Mesendoderm (in vitro differentiated cells): ENCODE measurements around the gene THAP8.
A peak's percentile ranks its signal among the peaks of the same experiment; 100 is the strongest.

ENCODE experiments used
- DNase-seq: peaks from one replicate; pipeline ENCODE4 v3.0.0; 2013
- H2AK5ac ChIP-seq: 2 replicates; pipeline ENCODE4 v1.6.1; 2013; ENCODE audit warnings: low read length, inconsistent platforms
- H2BK120ac ChIP-seq: 2 replicates; pipeline ENCODE4 v1.6.1; 2013; ENCODE audit warnings: low read depth, mild to moderate bottlenecking, low read length, moderate library complexity, mixed read lengths
- H2BK15ac ChIP-seq: replicated peaks from 2 replicates; pipeline ENCODE4 v1.6.1; 2013; ENCODE audit warnings: low read depth, mild to moderate bottlenecking, moderate library complexity
- H2BK5ac ChIP-seq: 2 replicates; pipeline ENCODE4 v1.6.1; 2013; ENCODE audit warnings: low read length, inconsistent platforms
- H3K18ac ChIP-seq: 2 replicates; pipeline ENCODE4 v1.6.1; 2013; ENCODE audit warnings: mild to moderate bottlenecking, low read length, mixed read lengths
- H3K23ac ChIP-seq: one replicate; pipeline ENCODE4 v1.6.1; 2013; ENCODE audit warnings: low read length
- H3K27ac ChIP-seq: 2 replicates; pipeline ENCODE4 v1.5.1; 2013; ENCODE audit warnings: low read depth, mild to moderate bottlenecking, inconsistent platforms, low read length, moderate library complexity
- H3K27me3 ChIP-seq: 2 replicates; pipeline ENCODE4 v1.6.1; 2013; ENCODE audit warnings: low read length, control low read depth, mild to moderate bottlenecking, inconsistent platforms; ENCODE audit not compliant: insufficient read depth, poor library complexity
- H3K36me3 ChIP-seq: 2 replicates; pipeline ENCODE4 v1.6.1; 2013; ENCODE audit warnings: low read length, inconsistent platforms; ENCODE audit not compliant: control insufficient read depth, insufficient read depth
- H3K4ac ChIP-seq: one replicate; pipeline ENCODE4 v1.6.1; 2013; ENCODE audit warnings: low read depth, mild to moderate bottlenecking, low read length, moderate library complexity
- H3K4me1 ChIP-seq: 2 replicates; pipeline ENCODE4 v1.6.1; 2013; ENCODE audit warnings: low read depth, low read length, inconsistent platforms; ENCODE audit not compliant: control insufficient read depth
- H3K4me2 ChIP-seq: 2 replicates; pipeline ENCODE4 v1.6.1; 2013; ENCODE audit warnings: low read length
- H3K4me3 ChIP-seq: 2 replicates; pipeline ENCODE4 v1.5.1; 2013; ENCODE audit warnings: mild to moderate bottlenecking, low read length
- H3K56ac ChIP-seq: one replicate; pipeline ENCODE4 v1.6.1; 2013; ENCODE audit warnings: low read length
- H3K79me1 ChIP-seq: 2 replicates; pipeline ENCODE4 v1.6.1; 2013; ENCODE audit warnings: low read length, inconsistent platforms
- H3K79me2 ChIP-seq: 2 replicates; pipeline ENCODE4 v1.6.1; 2013; ENCODE audit warnings: mild to moderate bottlenecking, low read length; ENCODE audit not compliant: control insufficient read depth, insufficient read depth
- H3K9ac ChIP-seq: 2 replicates; pipeline ENCODE4 v1.6.1; 2013; ENCODE audit warnings: low read length, inconsistent platforms
- H4K5ac ChIP-seq: one replicate; pipeline ENCODE4 v1.6.1; 2013; ENCODE audit warnings: low read length
- H4K8ac ChIP-seq: one replicate; pipeline ENCODE4 v1.6.1; 2013; ENCODE audit warnings: low read depth, mild to moderate bottlenecking, control low read depth, low read length, moderate library complexity
- WGBS: extraction: QIAGEN DNeasy Blood & Tissue Kit; methylation state at CpG from one replicate; pipeline ENCODE4 v1.1.7; 2013; ENCODE audit warnings: low lambda C conversion rate, missing lambda C conversion rate; ENCODE audit not compliant: insufficient coverage; ENCODE audit errors: extremely low coverage; 5-methylcytosine and 5-hydroxymethylcytosine counted together

The THAP8 gene

GRCh38 chr19:36064826-36065225 is 10.7 kb upstream of the THAP8 start:
- Histone ChIP-seq H3K36me3 (peaks cover 21% of the 10 kb centered on the region), H4K5ac (no peak overlapping the region), H3K27me3 (no peaks in the 10 kb centered on the region), H2BK120ac (no peak overlapping the region), H2AK5ac (no peak overlapping the region), H4K8ac (no peak overlapping the region), H3K4me3 (no peak overlapping the region), H3K23ac (no peak overlapping the region), H3K56ac (no peak overlapping the region), H3K4me1 (no peaks in the 10 kb centered on the region), H3K4me2 (no peak overlapping the region), H3K9ac (no peak overlapping the region), H3K27ac (no peak overlapping the region), H3K79me2 (peaks cover 1% of the 10 kb centered on the region), H3K18ac (no peak overlapping the region), H2BK5ac (no peak overlapping the region), H2BK15ac (no peak overlapping the region), H3K79me1 (peaks cover 5% of the 10 kb centered on the region), H3K4ac (no peak overlapping the region)
- no peak for DNase-seq
- no CpG with 5 or more reads among the region's 8 CpGs for WGBS

DNA sequence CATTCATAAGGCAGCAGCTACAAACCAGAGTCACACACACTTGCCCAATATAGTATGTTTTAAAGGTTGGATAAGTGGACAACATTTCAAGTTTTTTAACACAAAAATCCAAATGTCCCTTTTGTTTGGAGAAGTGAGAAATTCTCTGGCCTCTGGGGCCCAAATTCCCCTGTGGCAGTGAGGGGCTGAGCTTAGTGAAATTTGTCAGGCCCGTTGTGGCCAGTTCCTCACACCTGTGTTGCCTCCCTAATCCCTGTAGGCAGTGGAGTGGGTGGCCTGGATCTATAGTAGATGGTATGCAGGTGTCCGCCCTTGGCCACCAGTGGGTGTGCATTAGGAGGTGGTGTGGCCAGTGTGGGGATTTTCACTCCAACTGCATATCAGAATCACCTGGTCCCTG is 7.3 kb upstream of the THAP8 start:
- no peak overlapping the region for H4K8ac ChIP-seq
- H3K56ac ChIP-seq, result no peak overlapping the region
- no peak overlapping the region for H2BK5ac ChIP-seq
- no peak overlapping the region for H2BK15ac ChIP-seq
- H3K18ac ChIP-seq, result no peak overlapping the region
- H3K79me2 ChIP-seq, result peaks cover 12% of the 10 kb centered on the region
- H3K4me3 ChIP-seq, result no peak overlapping the region
- no peak overlapping the region for H3K4ac ChIP-seq
- H3K9ac ChIP-seq, result no peak overlapping the region
- no peak overlapping the region for H3K4me2 ChIP-seq
- no peak overlapping the region for H2AK5ac ChIP-seq
- peaks cover 14% of the 10 kb centered on the region for H3K36me3 ChIP-seq
- peaks cover 12% of the 10 kb centered on the region for H3K79me1 ChIP-seq
- H2BK120ac ChIP-seq, result no peak overlapping the region
- no peak overlapping the region for H3K23ac ChIP-seq
- no peaks in the 10 kb centered on the region for H3K27me3 ChIP-seq
- WGBS, result no CpG with 5 or more reads among the region's 2 CpGs
- no peak overlapping the region for H3K27ac ChIP-seq
- no peak for DNase-seq
- H4K5ac ChIP-seq, result no peak overlapping the region
- H3K4me1 ChIP-seq, result no peaks in the 10 kb centered on the region

GRCh38 chr19:36060430-36060829 is 6.3 kb upstream of the THAP8 start:
- Histone ChIP-seq H3K4me1 (peaks cover 2% of the 10 kb centered on the region), H3K79me2 (peaks cover 19% of the 10 kb centered on the region), H3K23ac (no peak overlapping the region), H3K27ac (no peak overlapping the region), H2BK15ac (no peak overlapping the region), H4K8ac (no peak overlapping the region), H3K56ac (no peak overlapping the region), H3K4me2 (no peak overlapping the region), H3K79me1 (peaks cover 15% of the 10 kb centered on the region), H3K9ac (no peak overlapping the region), H3K18ac (no peak overlapping the region), H2BK5ac (no peak overlapping the region), H3K36me3 (peaks cover 10% of the 10 kb centered on the region), H2BK120ac (no peak overlapping the region), H3K4ac (no peak overlapping the region), H4K5ac (no peak overlapping the region), H3K4me3 (no peak overlapping the region), H3K27me3 (no peaks in the 10 kb centered on the region), H2AK5ac (no peak overlapping the region)
- WGBS, result no CpG with 5 or more reads among the region's 4 CpGs
- DNase-seq, result peak; percentile 53

GRCh38 chr19:36059180-36059910 is 5.3 kb upstream of the THAP8 start:
- Histone ChIP-seq H4K8ac (no peak overlapping the region), H3K4me1 (peaks cover 2% of the 10 kb centered on the region), H2BK5ac (no peak overlapping the region), H3K36me3 (peaks cover 10% of the 10 kb centered on the region), H3K79me1 (peaks cover 15% of the 10 kb centered on the region), H3K56ac (no peak overlapping the region), H3K4me2 (no peak overlapping the region), H3K23ac (no peak overlapping the region), H2BK15ac (no peak overlapping the region), H3K4me3 (no peak overlapping the region), H3K79me2 (peaks cover 21% of the 10 kb centered on the region), H3K27me3 (no peaks in the 10 kb centered on the region), H3K9ac (no peak overlapping the region), H3K27ac (no peak overlapping the region), H3K4ac (no peak overlapping the region), H4K5ac (no peak overlapping the region), H3K18ac (no peak overlapping the region), H2BK120ac (no peak overlapping the region), H2AK5ac (no peak overlapping the region)
- peak; percentile 16 for DNase-seq
- no CpG with 5 or more reads among the region's 6 CpGs for WGBS

- no peak overlapping the region for H2BK15ac ChIP-seq
- H3K36me3 ChIP-seq, result peaks cover 8% of the 10 kb centered on the region
- H3K27me3 ChIP-seq, result no peaks in the 10 kb centered on the region
- no peak overlapping the region for H4K5ac ChIP-seq
- H3K9ac ChIP-seq, result no peak overlapping the region
- no peak overlapping the region for H3K4ac ChIP-seq
- H2BK5ac ChIP-seq, result no peak overlapping the region
- no peak overlapping the region for H3K56ac ChIP-seq
- no peak overlapping the region for H3K18ac ChIP-seq
- H4K8ac ChIP-seq, result no peak overlapping the region
- H2BK120ac ChIP-seq, result no peak overlapping the region
- DNase-seq, result no peak
- peaks cover 13% of the 10 kb centered on the region for H3K79me1 ChIP-seq
- H3K79me2 ChIP-seq, result peaks cover 21% of the 10 kb centered on the region
- H2AK5ac ChIP-seq, result no peak overlapping the region
- WGBS, result no CpG with 5 or more reads among the region's 12 CpGs
- no peak overlapping the region for H3K23ac ChIP-seq
- H3K4me2 ChIP-seq, result no peak overlapping the region
- no peak overlapping the region for H3K27ac ChIP-seq
- peaks cover 3% of the 10 kb centered on the region for H3K4me1 ChIP-seq
- no peak overlapping the region for H3K4me3 ChIP-seq
These were observed 4.5 kb upstream of the THAP8 start for GRCh38 chr19:36058481-36059179.
